Caki2 (cell line): ENCODE results near the gene AADACL4. TPM values are rescaled to one million over a fixed set of nuclear protein-coding genes. Genes with fewer than 3 reads are reported as not detected.

Source experiments
- total RNA-seq: library from RNA; depleted of rRNA; stranded (reverse); fragments of >200 nt; shearing (Covaris generic); gene quantifications from 2 replicates; pipeline ENCODE4 v1.2.3, GENCODE V29; 2014; ENCODE audit warnings: low replicate concordance; rRNA removed

The AADACL4 gene
- total RNA-seq, 1 experiment from 2014 or later, result not detected

Other genes with a start within 250 kb of the AADACL4 start
- 489 and 550 TPM in 2 replicates for gene DHRS3, start 25.9 kb upstream of the AADACL4 start, total RNA-seq
- gene AADACL3, start 72.0 kb downstream of the AADACL4 start, total RNA-seq, result not detected in 2 replicates
- gene CFAP107, start 102.1 kb downstream of the AADACL4 start, total RNA-seq, result not detected in 2 replicates
- gene PRAMEF12, start 129.7 kb downstream of the AADACL4 start, total RNA-seq, result not detected in 2 replicates
- not detected in 2 replicates for gene PRAMEF1, start 147.3 kb downstream of the AADACL4 start, total RNA-seq
- not detected in 2 replicates for gene PRAMEF11, start 187.3 kb downstream of the AADACL4 start, total RNA-seq
- gene HNRNPCL1, start 204.6 kb downstream of the AADACL4 start, total RNA-seq, result not detected in 2 replicates
- gene PRAMEF2, start 213.0 kb downstream of the AADACL4 start, total RNA-seq, result not detected in 2 replicates
- not detected in 2 replicates for gene PRAMEF4, start 242.1 kb downstream of the AADACL4 start, total RNA-seq